Measurements from ENCODE around the gene SULT1A1. TPM values are rescaled to one million over a fixed set of nuclear protein-coding genes. Genes with fewer than 3 reads are reported as not detected.
"Not testable (repeated sequence)": the region's sequence is repeated elsewhere in the genome, so short reads cannot be mapped to it uniquely, and the experiment has no call there.

Gene SULT1A1
- total RNA-seq, 1 donor from 2014 or later, result 23.2 TPM

DNA sequence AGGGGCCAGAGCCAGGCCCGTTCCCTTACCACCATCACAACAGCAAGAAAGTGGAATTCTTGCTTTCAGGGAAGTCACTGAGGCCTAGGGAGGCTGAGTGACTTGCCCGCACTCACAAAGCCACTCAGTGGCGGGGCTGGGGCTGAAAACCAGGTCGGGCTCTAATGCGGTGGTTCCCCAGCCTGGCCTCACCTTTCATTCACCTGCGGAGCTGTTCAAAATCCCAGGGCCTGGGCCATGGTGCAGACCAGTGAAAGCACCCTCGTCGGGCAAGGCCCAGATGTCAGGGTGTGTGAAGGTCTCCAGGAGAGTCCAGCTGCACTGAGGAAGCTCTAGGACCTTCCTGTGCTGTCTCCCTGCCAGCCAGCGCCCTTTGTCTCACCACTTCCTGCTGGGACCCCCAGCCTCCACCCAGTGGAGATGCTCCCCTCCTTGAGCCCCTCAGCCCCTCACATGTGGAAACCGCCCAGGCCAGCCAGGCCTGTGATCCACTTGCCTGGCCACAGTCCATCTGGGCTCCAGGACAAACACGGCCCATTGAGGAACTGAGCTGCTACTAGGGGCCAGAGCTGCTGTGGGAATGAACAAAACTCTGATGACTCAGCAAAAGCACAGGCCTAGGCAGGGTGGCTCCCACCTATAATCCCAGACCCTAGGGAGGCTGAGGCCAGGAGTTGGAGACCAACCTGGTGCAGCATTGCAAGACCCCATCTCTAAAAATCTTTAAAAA is 812 bp downstream of the SULT1A1 start:
- DNase-seq (ENCODE audit: low spot score), result not testable (repeated sequence)

DNA sequence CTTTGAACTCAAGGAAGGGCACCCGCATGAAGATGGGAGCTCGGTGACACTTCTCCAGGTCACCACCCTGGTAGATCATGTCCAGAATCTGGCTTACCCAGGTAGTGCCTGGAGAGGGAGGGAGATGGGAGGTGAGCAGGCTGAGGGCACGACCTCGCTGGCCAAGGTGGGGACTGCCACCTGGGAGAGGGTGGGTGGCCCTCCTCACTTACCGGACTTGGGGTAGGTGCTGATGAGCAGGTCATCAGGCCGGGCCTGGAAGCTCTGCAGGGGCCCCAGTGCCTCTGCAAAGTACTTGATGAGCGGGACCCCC is 1.4 kb downstream of the SULT1A1 start:
- DNase-seq (ENCODE audit: low spot score), result not testable (repeated sequence)

DNA sequence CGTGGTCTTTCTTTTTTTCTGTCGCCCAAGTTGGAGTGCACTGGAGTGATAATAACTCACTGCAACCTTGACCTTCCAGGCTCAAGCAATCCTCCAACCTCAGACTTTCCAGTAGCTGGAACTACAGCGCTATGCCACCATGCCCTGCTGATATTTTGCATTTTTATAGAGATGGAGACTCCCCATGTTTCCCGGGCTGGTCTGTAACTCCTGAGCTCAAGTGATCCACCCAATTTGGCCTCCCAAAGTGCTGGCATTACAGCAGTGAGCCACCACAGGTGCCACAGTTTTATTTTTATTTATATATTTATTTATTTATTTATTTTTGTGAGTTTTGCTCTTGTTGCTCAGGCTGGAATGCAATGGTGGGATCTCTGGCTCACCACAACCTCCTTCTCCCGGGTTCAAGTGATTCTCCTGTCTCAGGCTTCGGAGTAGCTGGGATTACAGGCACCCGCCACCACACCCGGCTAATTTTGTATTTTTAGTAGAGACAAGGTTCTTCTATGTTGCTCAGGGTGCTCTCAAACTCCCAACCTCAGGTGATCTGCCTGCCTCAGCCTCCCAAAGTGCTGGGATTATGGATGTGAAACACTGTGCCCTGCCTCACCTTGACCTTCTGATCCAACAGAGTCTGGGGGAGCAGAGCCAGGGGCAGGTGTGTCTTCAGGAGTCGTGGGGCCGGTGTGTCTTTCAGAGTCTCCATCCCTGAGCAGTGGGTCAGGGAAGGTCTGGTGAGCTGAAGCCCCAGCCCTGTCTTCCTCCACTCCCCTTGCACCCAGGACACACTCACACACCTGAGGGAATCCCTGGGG is 2.0 kb downstream of the SULT1A1 start:
- not testable (repeated sequence) for DNase-seq (ENCODE audit: low spot score)

DNA sequence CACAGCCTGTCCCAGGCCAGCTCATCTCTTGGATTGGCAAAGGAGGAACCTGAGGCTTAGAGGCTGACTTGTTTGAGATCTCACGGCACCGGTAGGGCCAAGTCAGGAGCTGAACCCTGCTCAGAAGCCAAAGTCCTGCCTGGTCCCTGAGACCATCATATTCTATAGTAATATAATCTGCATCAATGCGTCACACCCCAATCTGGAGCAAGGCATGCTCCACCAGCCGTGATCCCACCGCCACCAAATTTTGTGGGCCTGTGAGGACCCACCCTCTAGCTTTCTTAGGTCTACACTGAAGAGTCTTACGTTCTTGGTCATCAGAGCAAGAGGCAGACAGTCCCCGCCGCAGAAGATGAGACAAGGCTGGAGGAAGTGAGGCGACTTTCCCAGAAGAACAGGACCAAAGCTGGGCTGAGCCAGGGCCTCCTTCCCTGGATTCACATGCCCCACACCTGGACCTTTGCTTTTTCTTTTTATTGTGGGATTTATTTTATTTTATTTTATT is 2.7 kb downstream of the SULT1A1 start:
- no peak for DNase-seq (ENCODE audit: low spot score)

DNA sequence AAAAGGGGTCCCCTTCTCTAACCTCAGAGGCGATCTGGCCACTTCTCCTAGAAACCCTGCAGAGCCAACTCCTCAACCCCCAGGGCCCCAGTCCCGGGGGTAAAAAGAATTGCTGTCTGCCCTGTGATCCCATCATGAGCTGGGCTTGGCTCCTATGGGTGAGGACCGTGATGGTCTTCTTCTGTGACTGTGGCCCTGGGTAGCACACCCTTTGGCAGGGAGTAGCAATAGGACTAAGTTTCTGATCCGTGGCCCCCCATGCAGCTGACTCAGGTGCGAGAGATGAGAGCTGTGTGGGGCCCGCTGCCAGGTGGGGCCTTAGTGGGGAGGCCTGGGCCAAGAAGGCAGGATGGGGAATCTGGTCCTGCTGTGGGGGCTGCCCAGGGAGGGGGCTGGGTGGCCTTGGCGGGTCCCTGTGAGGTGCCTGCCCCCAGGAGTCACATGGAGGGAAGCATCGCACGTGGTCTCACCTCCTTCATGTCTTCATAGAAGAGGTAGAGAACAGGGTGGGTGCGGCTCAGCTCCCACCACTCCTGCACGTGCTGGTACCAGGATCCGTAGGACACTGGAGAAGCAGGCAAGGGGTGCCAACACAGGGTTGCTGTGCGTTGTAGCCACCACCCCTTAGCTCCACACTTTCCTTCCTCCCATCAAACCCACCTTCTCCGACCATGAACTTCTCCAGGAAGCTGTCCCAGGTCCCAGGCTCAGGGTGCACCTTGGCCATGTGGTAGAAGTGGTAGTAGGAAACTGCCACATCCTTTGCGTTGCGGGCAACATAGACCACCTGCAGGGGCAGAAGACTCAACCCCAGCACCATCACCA is 3.3 kb downstream of the SULT1A1 start:
- DNase-seq (ENCODE audit: low spot score), result no peak

DNA sequence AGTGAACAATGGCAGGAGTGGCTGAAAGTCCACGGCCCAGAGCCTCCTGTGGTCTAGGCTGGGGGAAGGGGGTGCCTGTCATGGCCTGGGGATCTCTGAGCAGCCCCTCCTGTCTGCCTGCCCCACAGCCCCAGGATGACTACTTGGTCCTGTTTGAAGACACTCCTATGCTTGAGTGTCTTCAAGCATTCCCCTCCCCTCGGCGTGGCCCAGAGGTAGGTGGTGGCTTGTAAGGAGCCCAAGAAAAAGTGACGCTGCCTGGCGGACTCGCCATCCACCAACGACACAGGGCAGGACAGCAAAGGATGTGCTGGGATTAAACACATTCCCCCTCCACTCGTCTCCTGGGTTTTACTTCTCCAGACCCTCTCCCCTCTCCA is 5.7 kb downstream of the SULT1A1 start:
- DNase-seq (ENCODE audit: low spot score), result no peak

DNA sequence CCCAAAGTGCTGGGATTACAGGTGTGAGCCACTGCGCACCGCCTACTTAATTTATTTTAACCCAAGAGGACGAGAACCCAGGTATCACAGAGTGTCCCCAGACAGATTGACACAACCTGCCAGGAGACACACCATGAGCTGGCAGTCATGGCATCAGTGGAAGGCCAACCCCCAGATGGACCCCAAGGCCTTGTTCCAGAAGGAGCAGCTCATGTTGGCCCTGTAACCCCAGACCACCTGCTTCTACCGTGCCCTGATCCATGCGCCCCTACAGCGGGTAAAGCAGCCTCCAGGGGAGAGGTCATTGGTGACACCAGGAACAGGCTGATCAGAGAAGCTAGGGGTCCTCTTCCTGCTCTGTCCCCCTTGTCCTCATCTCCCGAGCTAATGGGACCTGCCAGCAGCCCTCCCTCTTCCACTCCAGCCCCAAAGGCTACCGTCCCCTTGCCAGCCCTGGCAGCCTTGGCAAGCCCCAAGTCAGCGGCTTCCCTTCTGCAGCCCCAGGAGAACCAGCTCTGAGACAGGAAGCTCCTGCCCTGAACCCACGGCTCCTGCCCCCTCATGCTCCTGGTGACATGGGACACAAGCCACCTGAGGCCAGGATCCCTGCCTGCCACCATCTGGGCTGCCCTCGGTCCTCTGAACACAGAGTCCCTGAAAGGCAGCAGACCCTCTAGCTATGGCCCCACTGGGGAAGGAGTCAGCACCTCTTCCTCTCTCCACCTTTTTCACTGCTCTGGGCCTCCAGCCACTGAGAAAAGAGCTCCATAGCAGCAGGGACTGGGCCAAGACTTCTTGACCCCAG is 6.3 kb downstream of the SULT1A1 start:
- no peak for DNase-seq (ENCODE audit: low spot score)

DNA sequence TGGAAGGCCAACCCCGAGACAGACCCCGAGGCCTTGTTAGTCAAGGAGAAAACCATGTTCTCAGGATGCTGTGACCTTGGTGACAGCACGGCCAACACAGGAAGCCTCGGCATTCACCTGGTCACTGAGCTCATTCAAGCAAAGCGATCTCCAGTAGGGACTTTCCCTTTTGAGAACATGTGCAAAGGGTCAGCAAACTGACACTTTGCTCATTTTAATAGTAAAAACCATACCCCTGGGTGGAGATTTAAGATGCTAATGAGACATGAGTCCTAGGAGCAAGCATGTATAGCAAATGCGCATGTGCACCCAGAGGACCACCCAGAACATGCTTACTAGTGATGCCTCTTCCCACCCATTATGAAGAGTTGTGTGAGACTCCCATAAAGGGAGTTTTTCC is 7.3 kb downstream of the SULT1A1 start:
- DNase-seq (ENCODE audit: low spot score), result no peak

DNA sequence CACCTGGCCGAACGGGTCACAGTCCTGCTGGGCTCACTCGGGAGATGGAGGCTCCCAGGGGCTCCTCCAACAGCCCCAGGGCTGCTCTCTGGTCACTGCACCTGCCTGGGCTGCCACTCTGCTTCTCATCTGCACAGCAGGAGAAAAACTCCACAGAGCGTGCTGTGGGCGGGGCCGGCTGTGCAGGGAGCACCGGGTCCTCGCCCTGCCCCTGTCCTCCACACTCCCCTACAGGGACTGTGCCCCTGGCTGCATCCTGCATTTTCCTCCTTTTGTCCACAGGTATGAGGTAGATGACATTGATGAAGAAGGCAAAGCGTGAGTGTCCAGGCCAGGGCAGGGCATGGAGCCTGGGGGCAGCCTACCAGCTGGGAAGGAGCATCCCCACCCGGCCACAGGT is 7.8 kb downstream of the SULT1A1 start:
- DNase-seq (ENCODE audit: low spot score), result not testable (repeated sequence)

DNA sequence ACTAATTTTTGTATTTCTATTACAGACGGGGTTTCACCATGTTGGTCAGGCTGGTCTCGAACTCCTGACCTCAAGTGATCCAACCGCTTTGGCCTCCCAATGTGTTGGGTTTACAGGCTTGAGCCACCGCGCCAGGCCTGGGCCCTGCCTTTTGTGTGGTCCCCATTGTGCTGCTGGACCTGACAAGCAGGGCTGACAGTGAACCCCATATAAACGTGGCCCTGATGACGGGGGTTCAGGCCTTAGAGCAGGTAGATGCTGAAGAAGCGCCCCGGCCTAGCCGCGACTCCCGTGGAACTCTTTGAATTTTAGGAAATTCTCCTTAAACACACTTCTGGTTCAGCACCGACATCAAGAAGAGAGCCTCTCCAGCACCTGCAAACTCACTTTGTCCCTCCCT is 8.3 kb downstream of the SULT1A1 start:
- DNase-seq (ENCODE audit: low spot score), result not testable (repeated sequence)

DNA sequence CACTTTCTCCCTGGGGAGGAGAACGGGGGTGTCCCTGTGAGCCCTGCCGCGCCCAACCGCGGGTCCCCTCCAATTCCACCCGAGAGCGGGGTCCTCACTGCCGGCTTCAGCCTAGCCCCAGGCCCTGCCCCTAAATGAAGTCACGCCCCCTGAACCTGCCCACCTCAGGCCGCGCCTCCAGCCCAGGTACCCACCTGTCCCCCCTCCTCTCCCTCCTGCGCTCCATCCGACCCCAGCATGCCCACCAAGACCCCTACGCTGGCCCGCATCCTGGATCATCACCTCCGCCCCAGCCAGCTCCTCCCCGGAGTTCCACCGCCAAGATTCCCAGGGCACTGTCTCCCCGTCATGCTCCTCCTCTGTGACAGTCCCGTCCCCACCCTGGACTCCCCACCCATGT is 8.9 kb downstream of the SULT1A1 start:
- not testable (repeated sequence) for DNase-seq (ENCODE audit: low spot score)

DNA sequence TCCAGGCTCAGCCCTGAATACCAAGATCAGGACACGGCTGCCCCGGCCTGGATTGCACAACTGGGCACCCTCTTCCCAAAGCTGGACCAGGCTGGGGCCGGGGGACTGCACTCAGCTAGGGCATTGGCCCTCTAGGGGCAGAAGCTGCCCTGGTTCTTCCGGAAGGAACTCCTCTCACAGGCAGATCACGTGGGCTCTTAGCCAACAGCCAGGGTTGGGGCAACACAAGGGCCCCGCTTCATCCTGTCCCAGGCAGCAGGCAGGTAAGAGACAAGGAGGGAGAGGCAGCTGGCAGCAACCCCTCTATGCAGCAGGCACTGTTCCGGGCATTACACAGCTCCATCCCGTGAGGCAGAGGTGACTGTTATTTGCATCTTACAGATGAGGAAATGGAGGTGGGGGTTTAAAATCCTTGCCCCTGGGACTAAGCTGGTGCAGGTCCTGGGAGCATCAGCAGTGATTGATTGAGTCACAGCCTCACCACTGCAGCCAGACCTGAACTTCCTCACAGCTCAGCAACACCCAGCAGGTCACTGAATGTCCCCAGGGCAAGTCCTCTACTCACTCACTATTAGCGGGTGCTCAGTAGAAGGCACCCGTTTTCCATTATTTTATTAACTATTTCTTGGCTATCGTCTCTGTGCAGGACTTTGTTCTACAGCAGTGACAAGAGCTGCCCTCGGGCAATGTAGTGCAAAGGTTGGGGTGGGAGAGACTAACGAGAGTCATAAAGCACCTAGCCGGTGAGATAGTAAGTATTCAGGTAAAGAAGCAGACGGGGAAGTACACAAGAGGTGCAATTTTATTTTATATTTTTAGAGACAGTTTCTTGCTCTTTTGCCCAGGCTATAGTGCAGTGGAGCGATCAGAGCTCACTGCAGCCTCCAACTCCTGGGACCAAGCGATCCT is 10.2 kb downstream of the SULT1A1 start:
- DNase-seq (ENCODE audit: low spot score), result not testable (repeated sequence)

DNA sequence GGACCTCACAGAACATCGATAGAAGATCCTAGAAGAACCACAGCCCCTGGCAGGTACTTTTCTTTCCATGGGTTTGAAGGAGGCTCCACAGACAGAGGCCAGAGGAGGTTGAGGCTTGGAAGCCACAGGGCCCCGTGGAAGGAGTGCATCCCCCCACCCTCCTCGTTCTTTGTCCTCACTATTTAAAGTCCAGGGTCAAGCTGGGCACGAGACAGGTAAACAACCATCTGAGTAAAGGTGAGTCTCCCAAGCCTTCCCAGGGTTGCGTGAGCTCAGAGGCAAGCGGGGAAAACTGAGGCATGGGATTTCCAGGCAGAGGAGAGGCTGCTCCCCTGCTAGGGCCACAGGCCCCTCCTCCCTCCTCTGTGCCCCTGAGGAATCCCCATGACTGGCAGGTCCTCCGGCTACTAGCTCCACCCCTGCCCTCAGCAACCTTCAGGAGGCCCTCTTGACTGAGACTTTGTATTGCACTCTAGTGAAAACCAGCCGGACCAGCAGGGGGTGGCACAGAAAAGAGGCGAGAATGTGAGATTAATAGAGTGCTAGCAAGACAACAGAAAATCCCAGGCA is 12.1 kb downstream of the SULT1A1 start:
- no peak for DNase-seq (ENCODE audit: low spot score)

DNA sequence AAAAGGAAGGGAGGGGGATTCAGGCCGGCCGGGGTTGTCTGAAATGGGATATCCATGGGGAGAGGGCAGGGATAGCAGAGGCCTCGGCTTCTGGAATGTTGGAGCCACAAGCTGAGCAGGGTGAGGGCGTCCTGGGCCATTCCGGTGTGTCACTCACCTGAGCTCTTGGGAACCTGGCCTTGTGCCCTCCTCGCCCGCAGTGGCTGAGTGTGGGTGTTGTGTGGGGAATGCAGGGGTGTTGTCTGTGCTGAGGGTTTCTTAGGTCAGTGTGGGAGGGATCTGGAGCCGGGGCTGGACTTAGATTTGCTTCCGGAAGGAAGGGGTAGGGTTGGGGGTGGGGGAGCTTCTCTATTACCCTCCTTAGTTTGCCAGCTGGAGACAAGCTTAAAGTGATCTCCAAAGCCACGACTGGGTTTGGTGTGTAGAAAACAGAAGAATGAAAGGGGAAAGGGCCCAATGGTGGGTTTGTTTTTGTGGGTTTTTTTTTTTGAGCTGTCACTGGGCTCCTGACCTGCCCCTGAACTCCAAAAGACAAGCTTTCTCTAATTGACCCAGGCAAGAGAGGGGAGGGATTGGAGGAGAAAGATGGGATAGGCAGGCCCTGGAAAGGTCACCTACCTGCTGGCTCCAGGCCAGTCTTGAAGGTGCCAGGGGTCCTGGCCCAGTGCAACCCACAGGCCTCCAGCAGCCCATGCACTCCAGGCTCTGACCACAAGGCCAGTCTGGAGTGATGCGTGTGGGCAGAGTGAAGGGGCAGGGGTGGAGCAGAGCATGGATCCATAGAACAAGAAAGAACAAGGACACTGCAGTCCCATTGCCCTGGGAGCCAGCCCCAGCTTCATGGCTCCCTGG is 12.8 kb downstream of the SULT1A1 start, which contains the start of gene SULT1A2:
Gene SULT1A2, minus strand, starts transcription at position 211 of the 852 bp plus-strand sequence. CDS start 1,120 bp downstream, outside the sequence.
- peak; percentile 27 for DNase-seq (ENCODE audit: low spot score)

DNA sequence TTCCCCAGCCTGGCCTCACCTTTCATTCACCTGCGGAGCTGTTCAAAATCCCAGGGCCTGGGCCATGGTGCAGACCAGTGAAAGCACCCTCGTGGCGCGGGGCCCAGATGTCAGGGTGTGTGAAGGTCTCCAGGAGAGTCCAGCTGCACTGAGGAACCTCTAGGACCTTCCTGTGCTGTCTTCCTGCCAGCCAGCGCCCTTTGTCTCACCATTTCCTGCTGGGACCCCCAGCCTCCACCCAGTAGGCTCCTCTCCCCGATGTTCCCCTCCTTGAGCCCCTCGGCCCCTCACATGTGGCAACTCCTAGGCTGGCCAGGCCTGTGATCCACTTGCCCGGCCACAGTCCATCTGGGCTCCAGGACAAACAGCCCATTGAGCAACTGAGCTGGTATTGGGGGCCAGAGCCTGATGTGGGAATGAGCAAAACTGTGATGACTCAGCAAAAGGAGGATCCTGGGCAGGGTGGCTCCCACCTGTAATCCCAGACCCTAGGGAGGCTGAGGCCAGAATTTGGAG is 13.7 kb downstream of the SULT1A1 start:
- no peak for DNase-seq (ENCODE audit: low spot score)

DNA sequence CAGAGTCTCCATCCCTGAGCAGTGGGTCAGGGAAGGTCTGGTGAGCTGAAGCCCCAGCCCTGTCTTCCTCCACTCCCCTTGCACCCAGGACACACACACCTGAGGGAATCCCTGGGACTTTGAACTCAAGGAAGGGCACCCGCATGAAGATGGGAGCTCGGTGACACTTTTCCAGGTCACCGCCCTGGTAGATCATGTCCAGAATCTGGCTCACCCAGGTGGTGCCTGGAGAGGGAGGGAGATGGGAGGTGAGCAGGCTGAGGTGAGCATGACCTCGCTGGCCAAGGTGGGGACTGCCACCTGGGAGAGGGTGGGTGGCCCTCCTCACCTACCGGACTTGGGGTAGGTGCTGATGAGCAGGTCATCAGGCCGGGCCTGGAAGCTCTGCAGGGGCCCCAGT is 14.4 kb downstream of the SULT1A1 start:
- DNase-seq (ENCODE audit: low spot score), result not testable (repeated sequence)

DNA sequence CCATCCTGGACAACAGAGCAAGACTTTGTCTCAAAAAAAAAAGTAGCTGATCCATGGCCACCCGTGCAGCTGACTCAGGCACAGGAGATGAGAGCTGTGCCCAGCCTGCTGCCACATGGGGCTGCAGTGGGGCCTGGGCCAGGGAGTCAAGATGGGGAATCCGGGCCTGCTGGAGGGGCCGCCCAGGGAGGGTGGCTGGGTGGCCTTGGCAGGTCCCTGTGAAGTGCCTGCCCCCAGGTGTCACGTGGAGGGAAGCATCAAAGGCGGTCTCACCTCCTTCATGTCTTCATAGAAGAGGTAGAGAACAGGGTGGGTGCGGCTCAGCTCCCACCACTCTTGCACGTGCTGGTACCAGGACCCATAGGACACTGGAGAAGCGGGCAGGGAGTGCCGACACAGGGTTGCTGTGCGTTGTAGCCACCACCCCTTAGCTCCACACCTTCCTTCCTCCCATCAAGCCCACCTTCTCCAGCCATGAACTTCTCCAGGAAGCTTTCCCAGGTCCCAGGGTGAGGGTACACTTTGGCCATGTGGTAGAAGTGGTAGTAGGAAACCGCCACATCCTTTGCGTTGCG is 16.8 kb downstream of the SULT1A1 start:
- no peak for DNase-seq (ENCODE audit: low spot score)

DNA sequence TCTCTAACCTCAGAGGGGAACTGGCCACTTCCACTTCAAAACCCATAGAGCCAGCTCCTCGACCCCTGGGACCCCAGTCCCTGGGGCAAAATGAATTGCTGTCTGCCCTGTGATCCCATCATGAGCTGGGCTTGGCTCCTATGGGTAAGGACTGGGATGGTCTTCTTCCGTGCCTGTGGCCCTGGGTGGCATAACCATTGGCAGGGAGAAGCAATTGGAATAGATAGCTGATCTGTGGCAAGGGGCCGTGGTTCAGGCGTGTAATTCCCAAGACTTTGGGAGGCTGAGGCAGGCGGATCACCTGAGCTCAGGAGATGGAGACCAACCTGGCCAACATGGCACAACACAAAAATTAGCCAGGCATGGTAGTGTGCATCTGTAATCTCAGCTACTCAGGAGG is 17.3 kb downstream of the SULT1A1 start:
- DNase-seq (ENCODE audit: low spot score), result no peak

Measured in mucosa of gallbladder (tissue), 1 donor.